Muscle layer of colon (tissue), 2 donors: ENCODE measurements around the gene ACVRL1.

Source experiments
- H3K27ac ChIP-seq: one replicate; pipeline ENCODE4 v1.7.0; 2013; ENCODE audit warnings: low read depth, mild to moderate bottlenecking, low read length, moderate library complexity
- H3K27me3 ChIP-seq, 2 donors: one replicate each; pipeline ENCODE4 v1.7.0; 2013; ENCODE audit warnings: low read length in 2 of 2, mild to moderate bottlenecking in 2 of 2; ENCODE audit not compliant: insufficient read depth in 2 of 2, control insufficient read depth in 1 of 2
- H3K36me3 ChIP-seq: one replicate; pipeline ENCODE4 v1.7.0; 2013; ENCODE audit warnings: mild to moderate bottlenecking, low read length; ENCODE audit not compliant: insufficient read depth
- H3K4me1 ChIP-seq: one replicate; pipeline ENCODE4 v1.7.0; 2013; ENCODE audit warnings: mild to moderate bottlenecking, low read length; ENCODE audit not compliant: insufficient read depth
- H3K4me3 ChIP-seq, 2 donors: one replicate each; pipeline ENCODE4 v1.7.0; 2013; ENCODE audit warnings: low read length in 2 of 2, low read depth in 1 of 2, mild to moderate bottlenecking in 1 of 2, moderate library complexity in 1 of 2
- H3K9ac ChIP-seq: one replicate; pipeline ENCODE4 v1.7.0; 2013; ENCODE audit warnings: low read length
- H3K9me3 ChIP-seq: one replicate; pipeline ENCODE4 v1.7.0; 2013; ENCODE audit warnings: mild to moderate bottlenecking, low read length
- donor health status: abdominal sarcoma.
- donor health status: Adenocarcinoma of cecum.

Gene ACVRL1

GRCh38 chr12:51867796-51868428 lies 39.4 kb upstream of the ACVRL1 start:
- Histone ChIP-seq H3K27ac (no peak overlapping the region), H3K9ac (no peak overlapping the region), H3K9me3 (no peaks in the 10 kb centered on the region), H3K4me1 (peaks cover 11% of the 10 kb centered on the region), H3K4me3 (no peak overlapping the region), H3K27me3 (peaks cover 4 to 47% of the 10 kb centered on the region in 2 donors), H3K36me3 (no peaks in the 10 kb centered on the region)

- H3K9ac ChIP-seq = no peak overlapping the region
- H3K27me3 ChIP-seq = peaks cover 4 to 42% of the 10 kb centered on the region in 2 donors
- no peaks in the 10 kb centered on the region for H3K36me3 ChIP-seq
- H3K27ac ChIP-seq = no peak overlapping the region
- peak overlapping the region; percentile 38 to 47 for H3K4me3 ChIP-seq
- H3K9me3 ChIP-seq = no peaks in the 10 kb centered on the region
- peaks cover 11% of the 10 kb centered on the region for H3K4me1 ChIP-seq
Measured at GRCh38 chr12:51868821-51869495, 38.3 kb upstream of the ACVRL1 start.

GRCh38 chr12:51869496-51869865 lies 37.8 kb upstream of the ACVRL1 start:
- Histone ChIP-seq H3K27me3 (peaks cover 3 to 37% of the 10 kb centered on the region in 2 donors), H3K4me1 (peaks cover 7% of the 10 kb centered on the region), H3K27ac (no peak overlapping the region), H3K36me3 (no peaks in the 10 kb centered on the region), H3K9ac (no peak overlapping the region), H3K4me3 (peak overlapping the region in 1 of 2 donors; percentile 38), H3K9me3 (no peaks in the 10 kb centered on the region)

GRCh38 chr12:51869931-51870330 lies 37.4 kb upstream of the ACVRL1 start:
- no peak overlapping the region for H3K27ac ChIP-seq
- no peaks in the 10 kb centered on the region for H3K36me3 ChIP-seq
- no peak overlapping the region for H3K9ac ChIP-seq
- peaks cover 0 to 32% of the 10 kb centered on the region in 2 donors for H3K27me3 ChIP-seq
- no peaks in the 10 kb centered on the region for H3K9me3 ChIP-seq
- peaks cover 4% of the 10 kb centered on the region for H3K4me1 ChIP-seq
- no peak overlapping the region for H3K4me3 ChIP-seq

- peaks cover 0 to 27% of the 10 kb centered on the region in 2 donors for H3K27me3 ChIP-seq
- H3K4me1 ChIP-seq = peaks cover 4% of the 10 kb centered on the region
- H3K36me3 ChIP-seq = no peaks in the 10 kb centered on the region
- no peaks in the 10 kb centered on the region for H3K9me3 ChIP-seq
- H3K9ac ChIP-seq = no peak overlapping the region
- no peak overlapping the region for H3K4me3 ChIP-seq
- H3K27ac ChIP-seq = no peak overlapping the region
Measured at GRCh38 chr12:51870504-51870903, 36.8 kb upstream of the ACVRL1 start.

- Histone ChIP-seq H3K27ac (no peak overlapping the region), H3K4me1 (peaks cover 4% of the 10 kb centered on the region), H3K36me3 (no peaks in the 10 kb centered on the region), H3K9me3 (no peaks in the 10 kb centered on the region), H3K27me3 (peaks cover 0 to 24% of the 10 kb centered on the region in 2 donors), H3K9ac (no peak overlapping the region), H3K4me3 (no peak overlapping the region)
Measured at GRCh38 chr12:51871126-51871525, 36.2 kb upstream of the ACVRL1 start.

- Histone ChIP-seq H3K9me3 (no peaks in the 10 kb centered on the region), H3K27ac (no peak overlapping the region), H3K36me3 (no peaks in the 10 kb centered on the region), H3K4me1 (peaks cover 4% of the 10 kb centered on the region), H3K4me3 (no peak overlapping the region), H3K9ac (no peak overlapping the region), H3K27me3 (peaks cover 0 to 24% of the 10 kb centered on the region in 2 donors)
Measured at GRCh38 chr12:51871918-51872688, 35.2 kb upstream of the ACVRL1 start.

- Histone ChIP-seq H3K4me1 (peaks cover 4% of the 10 kb centered on the region), H3K4me3 (no peak overlapping the region), H3K27ac (no peak overlapping the region), H3K36me3 (no peaks in the 10 kb centered on the region), H3K9ac (no peak overlapping the region), H3K9me3 (no peaks in the 10 kb centered on the region), H3K27me3 (peaks cover 0 to 24% of the 10 kb centered on the region in 2 donors)
Measured at GRCh38 chr12:51872689-51872981, 34.7 kb upstream of the ACVRL1 start.

- Histone ChIP-seq H3K4me1 (peaks cover 4% of the 10 kb centered on the region), H3K27me3 (peaks cover 0 to 19% of the 10 kb centered on the region in 2 donors), H3K36me3 (no peaks in the 10 kb centered on the region), H3K27ac (no peak overlapping the region), H3K4me3 (no peak overlapping the region), H3K9ac (no peak overlapping the region), H3K9me3 (no peaks in the 10 kb centered on the region)
Measured at GRCh38 chr12:51873251-51873994, 33.9 kb upstream of the ACVRL1 start.

- Histone ChIP-seq H3K27me3 (peaks cover 0 to 13% of the 10 kb centered on the region in 2 donors), H3K27ac (no peak overlapping the region), H3K4me3 (no peak overlapping the region), H3K9me3 (no peaks in the 10 kb centered on the region), H3K4me1 (peaks cover 4% of the 10 kb centered on the region), H3K36me3 (no peaks in the 10 kb centered on the region), H3K9ac (no peak overlapping the region)
Measured at GRCh38 chr12:51874000-51874399, 33.3 kb upstream of the ACVRL1 start.

GRCh38 chr12:51874486-51874885 lies 32.8 kb upstream of the ACVRL1 start:
- Histone ChIP-seq H3K4me1 (peaks cover 4% of the 10 kb centered on the region), H3K27ac (no peak overlapping the region), H3K36me3 (no peaks in the 10 kb centered on the region), H3K9me3 (no peaks in the 10 kb centered on the region), H3K4me3 (no peak overlapping the region), H3K9ac (no peak overlapping the region), H3K27me3 (peaks cover 0 to 8% of the 10 kb centered on the region in 2 donors)
